T47D (cell line): Measurements from ENCODE around the gene CAPRIN1.
A peak's percentile ranks its signal among the peaks of the same experiment; 100 is the strongest.
"Not testable (repeated sequence)": the region's sequence is repeated elsewhere in the genome, so short reads cannot be mapped to it uniquely, and the experiment has no call there.

Experiments used
- DNase-seq, 2 experiments: peaks; one replicate each; pipeline versions ENCODE4 v3.0.0 to v3.0.0-alpha.2; 2011 to 2012; ENCODE audit warnings: low read depth in 1 of 2, low spot score in 1 of 2
- JUND ChIP-seq: IDR thresholded peaks from 2 replicates; pipeline ENCODE4 v1.6.1; 2012; ENCODE audit warnings: low read depth
- in situ Hi-C: cut with HindIII; loops from 2 replicates; pipeline ENCODE4 v1.10.0; 2016; ENCODE audit warnings: low sequenced_read_pairs, low pct_unique_long_range_greater_than_20kb

The CAPRIN1 gene

DNA sequence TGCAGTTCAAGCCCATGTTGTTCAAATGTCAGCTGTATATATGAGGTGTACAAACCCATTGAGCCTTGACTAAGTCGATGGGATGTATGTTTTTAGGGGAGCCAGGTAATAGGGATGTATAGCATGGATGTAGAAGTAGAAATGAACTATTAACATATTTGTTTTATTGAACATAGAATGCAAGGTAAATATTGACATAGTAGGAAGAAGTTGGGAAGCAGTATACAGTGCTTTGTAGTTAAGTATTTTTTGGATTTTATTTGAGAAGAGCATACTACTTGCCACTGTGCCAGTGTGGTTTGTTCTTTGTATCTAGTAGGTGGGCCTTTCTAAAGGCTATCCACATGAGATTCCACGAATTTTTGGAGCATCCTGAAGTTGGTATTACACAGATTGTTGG, 33.1 kb downstream of the CAPRIN1 start:
- no peak for TF ChIP-seq JUND
- in situ Hi-C loops, result no loop called here
- DNase-seq, result no peak

DNA sequence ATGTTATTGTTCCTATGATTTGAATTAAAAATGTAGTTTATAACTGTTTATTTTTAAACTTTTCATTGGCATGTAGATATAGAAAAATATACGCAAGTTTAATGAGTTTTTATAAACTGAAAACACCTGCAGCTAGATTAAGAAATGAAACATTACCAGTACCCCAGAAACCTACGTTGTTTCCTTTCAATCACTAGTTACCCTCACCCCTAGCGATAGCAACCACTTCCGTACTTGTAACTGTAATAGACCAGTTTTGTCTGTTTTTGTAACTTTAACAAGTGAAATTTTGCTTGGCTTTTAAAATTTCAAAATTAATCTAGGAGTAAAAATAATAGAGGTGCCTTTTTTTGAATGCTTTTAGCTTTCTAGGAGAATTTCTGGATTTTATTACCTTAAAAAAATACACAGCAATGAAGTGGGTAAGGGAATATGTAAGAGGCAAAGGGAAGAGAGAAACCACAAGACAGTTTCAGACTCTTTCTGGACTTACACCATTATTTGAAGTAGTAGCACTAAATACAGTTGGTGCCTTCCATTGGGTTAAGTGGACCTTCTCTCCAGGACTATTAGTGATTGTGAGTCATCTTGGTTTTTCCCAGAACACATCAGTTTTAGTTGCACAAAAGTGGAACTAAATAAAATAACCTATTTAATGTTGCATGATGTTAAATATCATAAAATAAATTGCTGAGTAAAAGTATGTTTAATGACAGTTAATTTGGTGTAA, 35.2 kb downstream of the CAPRIN1 start:
- no peak for TF ChIP-seq JUND
- DNase-seq, result no peak
- in situ Hi-C loops, result no loop called here

DNA sequence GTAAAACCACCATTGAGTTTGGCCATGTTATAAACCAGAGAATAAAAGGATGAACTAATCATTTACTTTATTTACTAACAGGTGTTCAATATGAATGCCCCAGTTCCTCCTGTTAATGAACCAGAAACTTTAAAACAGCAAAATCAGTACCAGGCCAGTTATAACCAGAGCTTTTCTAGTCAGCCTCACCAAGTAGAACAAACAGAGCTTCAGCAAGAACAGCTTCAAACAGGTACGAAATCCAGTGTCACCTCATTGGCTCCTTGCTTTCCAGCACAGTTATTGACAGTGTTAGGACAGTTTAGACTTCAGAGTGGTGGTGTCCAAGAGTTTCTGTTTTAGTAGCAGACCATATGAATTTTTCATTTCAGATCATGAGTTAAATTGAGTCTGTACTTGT, 40.3 kb downstream of the CAPRIN1 start:
- TF ChIP-seq JUND, result no peak
- in situ Hi-C loops, result no loop called here
- DNase-seq, result no peak

DNA sequence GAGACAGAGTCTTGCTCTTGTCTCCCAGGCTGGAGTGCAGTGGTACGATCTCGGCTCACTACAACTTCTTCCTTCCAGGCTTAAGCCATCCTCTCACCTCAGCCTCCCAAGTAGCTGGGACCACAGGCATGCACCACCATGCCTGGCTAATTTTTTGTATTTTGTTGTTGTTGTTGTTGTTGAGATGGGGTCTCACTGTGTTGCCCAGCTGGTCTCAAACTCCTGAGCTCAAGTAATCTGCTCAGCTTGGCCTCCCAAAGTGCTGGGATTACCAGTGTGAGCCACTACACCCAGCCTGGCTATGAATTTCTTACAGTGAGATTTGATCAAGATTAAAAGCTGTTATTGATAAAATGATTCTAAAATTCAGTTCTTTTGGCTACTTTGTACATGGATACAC, 43.4 kb downstream of the CAPRIN1 start:
- in situ Hi-C loops, DNase-seq: not testable (repeated sequence)

DNA sequence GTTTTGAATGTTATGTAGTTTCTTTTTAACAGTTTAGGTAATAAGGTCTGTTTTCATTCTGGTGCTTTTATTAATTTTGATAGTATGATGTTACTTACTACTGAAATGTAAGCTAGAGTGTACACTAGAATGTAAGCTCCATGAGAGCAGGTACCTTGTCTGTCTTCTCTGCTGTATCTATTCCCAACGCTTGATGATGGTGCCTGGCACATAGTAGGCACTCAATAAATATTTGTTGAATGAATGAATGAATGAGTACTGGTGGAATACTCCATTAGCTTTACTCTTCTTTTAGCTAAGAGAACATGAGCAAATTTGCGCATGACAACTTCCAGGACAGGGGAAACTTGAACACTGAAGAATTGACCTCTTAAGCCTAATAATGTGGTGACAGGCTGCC, 47.3 kb downstream of the CAPRIN1 start:
- no peak for TF ChIP-seq JUND
- in situ Hi-C loops, result no loop called here
- no peak for DNase-seq

DNA sequence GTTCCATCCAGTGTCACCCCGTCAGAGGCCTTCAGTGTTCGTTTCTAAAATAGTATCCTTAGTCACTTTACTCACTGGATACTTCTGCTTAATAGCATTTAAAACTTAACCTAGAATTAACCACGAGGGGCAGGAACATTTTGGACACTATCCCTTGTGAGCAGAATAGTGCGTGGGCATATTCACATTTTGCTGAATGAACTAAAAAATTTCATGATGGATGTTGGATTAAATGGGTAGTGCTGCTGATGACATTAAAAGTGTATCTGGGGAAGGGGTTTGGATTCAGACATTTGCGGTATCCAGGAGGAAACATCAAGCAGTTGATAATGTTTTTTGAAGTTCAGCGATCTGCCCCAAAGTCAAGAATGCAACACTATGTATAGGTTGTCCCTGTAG, 53.1 kb downstream of the CAPRIN1 start:
- in situ Hi-C loops, result no loop called here
- no peak for DNase-seq
- TF ChIP-seq JUND, result no peak

DNA sequence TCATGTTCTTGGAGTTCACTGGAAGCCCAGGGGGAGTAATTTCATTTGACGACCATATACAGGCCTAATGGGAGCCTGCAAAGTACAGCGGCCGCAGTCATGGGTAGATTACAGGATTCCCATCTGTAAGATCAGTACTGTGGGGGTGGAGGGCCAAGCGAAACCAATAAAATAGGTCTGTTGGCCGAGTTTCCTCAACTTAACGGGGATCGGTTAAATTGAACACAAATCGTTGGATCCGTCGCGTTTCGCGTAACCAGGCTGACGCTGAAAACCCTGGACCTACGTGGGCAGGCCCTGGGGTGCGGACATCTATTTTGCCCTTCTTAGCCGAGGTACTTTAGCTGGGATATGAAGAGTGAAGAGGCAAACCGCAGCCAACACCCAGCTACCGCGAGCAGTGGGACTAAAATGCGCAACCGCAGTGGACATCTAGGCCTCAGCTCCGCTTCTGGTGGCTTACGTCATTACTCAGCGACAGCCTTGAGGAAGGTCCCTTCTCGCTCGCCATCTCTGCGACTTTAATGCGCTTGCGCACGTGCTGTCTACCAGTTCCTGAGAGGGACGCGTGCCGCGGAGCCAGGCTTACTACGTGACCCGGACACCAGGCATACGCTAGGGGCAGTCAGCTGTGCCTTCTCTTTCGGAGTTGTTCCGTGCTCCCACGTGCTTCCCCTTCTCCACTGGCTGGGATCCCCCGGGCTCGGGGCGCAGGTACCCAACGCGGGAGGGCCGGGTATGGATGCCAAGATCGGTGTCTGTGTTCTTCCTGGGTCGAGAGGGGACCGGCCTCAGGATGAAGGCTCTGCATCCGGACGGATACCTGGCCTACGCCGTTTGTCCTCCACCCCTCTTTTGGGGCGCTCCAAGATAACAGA, 53.8 kb downstream of the CAPRIN1 start, which contains the start of gene NAT10:
Gene NAT10 (plus strand): TSS at position 551 of the 878 bp plus-strand sequence. CDS start 2,597 bp downstream, outside the sequence.
- in situ Hi-C loops, result no loop called here
- DNase-seq, result peak; percentile 91 to 99
- TF ChIP-seq JUND, result peak; percentile 65; the same call in 1 of the 2 replicates

DNA sequence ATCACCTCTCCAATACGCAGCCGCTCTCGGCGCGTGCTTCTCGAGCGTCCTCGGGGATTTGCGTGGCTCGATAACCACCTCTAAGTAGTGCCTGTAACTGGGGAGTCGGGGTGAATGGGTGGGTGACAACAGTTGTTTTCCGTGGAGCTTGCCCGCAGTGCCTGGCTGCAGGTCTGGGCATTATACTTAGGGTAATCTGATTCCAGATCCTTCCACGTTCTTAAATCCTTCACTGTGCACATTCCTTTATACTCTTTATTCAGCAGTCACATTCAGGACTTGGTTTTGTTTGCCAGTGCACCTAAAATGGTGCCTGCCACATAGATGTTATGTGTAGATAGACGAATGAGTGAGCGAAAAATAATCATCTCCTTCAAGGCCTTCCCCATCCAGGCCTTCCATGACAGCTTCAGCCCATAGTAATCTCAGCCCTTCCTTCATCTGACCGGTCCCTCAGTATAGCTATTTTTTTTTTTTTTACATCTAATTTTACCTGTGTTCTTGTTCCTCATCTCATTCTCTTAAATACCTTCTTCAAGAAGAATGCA, 54.5 kb downstream of the CAPRIN1 start:
- no peak for TF ChIP-seq JUND
- in situ Hi-C loops, result no loop called here
- DNase-seq, result peak in 1 of 2 experiments; percentile 37

DNA sequence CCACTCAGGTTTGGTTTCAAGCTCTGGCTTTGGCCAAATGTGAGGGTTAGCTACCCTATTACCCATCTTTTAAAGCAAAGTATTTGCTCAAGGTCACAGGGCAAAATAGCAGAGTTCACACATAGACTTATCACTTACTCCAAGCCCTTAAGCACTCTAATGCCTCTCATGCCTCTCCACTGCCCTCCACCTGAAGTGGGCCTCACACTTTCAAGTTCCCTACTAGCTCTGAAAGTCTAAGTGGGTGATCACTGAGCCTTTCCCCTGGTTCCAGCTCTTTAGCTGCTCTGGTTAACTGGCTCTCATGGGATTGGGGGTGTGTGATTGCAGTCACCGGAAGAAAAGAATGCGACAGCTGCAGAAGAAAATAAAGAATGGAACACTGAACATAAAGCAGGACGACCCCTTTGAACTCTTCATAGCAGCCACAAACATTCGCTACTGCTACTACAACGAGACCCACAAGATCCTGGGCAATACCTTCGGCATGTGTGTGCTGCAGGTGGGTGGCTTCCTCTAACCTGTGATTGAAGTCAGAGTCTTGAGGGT, 60.3 kb downstream of the CAPRIN1 start:
- in situ Hi-C loops, result no loop called here
- no peak for TF ChIP-seq JUND
- DNase-seq, result no peak

DNA sequence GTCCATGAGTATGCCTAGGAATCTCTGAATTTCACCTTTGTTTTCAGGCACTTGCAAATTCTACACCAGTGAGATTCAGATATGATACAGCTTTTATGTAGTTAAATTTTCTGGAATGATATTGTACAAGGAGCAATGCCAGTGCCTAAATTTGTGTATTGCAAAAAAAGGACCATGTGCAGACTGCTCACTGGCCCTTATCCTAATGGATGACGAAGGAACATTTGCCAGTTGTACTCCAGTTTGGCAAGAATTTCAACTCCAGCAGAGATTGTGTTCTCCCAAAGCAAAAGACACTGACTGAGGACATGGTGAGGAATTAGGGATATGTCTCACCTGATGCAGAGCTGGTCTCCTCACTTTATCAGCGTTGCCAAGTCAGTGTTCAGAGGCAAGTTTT, 62.5 kb downstream of the CAPRIN1 start:
- no peak for TF ChIP-seq JUND
- DNase-seq, result no peak
- in situ Hi-C loops, result no loop called here

DNA sequence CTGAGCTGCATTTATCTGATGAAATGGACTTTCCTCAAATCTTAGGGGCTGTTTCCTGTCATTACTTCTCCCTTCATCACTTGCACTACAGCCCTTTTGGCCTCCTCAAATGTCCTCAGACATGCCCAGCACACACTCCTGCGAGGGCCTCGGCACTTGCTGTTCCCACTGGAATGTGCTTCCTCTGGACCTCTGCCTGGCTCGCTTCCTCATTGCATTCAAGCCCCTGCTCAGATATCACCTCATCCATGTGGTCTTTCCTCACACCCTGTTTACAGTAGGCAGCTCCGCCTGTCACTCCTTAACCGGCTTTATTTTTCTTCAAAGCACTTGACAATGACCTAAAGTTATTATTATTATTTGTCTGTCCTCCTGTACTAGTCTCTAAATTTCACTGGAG, 62.9 kb downstream of the CAPRIN1 start:
- no peak for TF ChIP-seq JUND
- no peak for DNase-seq
- in situ Hi-C loops, result no loop called here

DNA sequence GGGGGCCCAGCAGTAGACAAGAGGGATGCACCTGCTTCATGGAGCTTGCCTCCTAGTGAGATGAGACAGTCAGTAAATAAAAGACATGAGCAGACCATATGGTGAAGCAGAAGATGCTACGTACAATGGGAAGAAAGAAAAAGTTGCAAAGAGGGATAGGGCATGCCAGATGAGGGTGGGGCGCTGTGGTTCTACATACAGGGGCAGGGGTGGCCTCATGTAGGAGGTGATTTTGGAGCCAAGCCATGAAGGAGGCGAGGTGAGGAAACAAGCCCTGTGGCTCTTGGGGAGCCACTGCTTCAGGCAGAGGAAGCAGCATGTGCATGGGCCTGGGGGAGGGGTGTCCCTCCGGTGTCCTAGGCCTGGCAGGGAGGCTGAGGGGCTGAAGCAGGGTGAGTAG, 69.1 kb downstream of the CAPRIN1 start:
- DNase-seq, result no peak
- in situ Hi-C loops, result no loop called here
- TF ChIP-seq JUND, result no peak
